AG04450 (cell line): Measurements from ENCODE around the gene CNPY2. TPM values are rescaled to one million over a fixed set of nuclear protein-coding genes. Genes with fewer than 3 reads are reported as not detected.

Experiments used
- CTCF ChIA-PET: fragments of 300-600, 350-600 bp; formaldehyde crosslinking; extraction: SDS; loops from one replicate; lab custom pipeline; 2022; ENCODE audit warnings: antibody characterized with exemption, inconsistent platforms; lab: Charles Lee
- POLR2A ChIA-PET: fragments of 350-600 bp; formaldehyde crosslinking; extraction: SDS; loops from one replicate; lab custom pipeline; 2021; ENCODE audit warnings: antibody characterized with exemption, inconsistent platforms; lab: Yijun Ruan, JAX
- DNase-seq: peaks from one replicate; pipeline ENCODE4 v3.0.0-alpha.2; 2011; ENCODE audit warnings: low read depth, low spot score
- H3K27ac ChIP-seq: one replicate; pipeline ENCODE4 v1.5.1; 2012; ENCODE audit warnings: low read depth, low read length, control low read depth
- H3K27me3 ChIP-seq: one replicate; pipeline ENCODE4 v1.6.0; 2012; ENCODE audit warnings: low read length; ENCODE audit not compliant: control insufficient read depth, insufficient read depth
- H3K4me3 ChIP-seq: 2 replicates; pipeline ENCODE4 v1.5.1; 2011; ENCODE audit warnings: mild to moderate bottlenecking, low read depth, low read length, control low read depth
- H3K9me3 ChIP-seq: 2 replicates; pipeline ENCODE4 v1.5.1; 2012; ENCODE audit warnings: low read length; ENCODE audit not compliant: control insufficient read depth, insufficient read depth
- polyA plus RNA-seq: library from polyadenylated mRNA; depleted of rRNA; stranded (reverse); fragments of >200 nt; gene quantifications from 2 replicates; pipeline ENCODE4 v1.2.3, GENCODE V29; 2011
- TF ChIP-seq, protein P1 (sequence below): IDR thresholded peaks from 2 replicates; pipeline ENCODE4 v1.5.1; 2011; ENCODE audit warnings: low read depth, low read length, control low read depth, inconsistent platforms

The CNPY2 gene
- polyA plus RNA-seq, 1 experiment = 186 TPM

DNA sequence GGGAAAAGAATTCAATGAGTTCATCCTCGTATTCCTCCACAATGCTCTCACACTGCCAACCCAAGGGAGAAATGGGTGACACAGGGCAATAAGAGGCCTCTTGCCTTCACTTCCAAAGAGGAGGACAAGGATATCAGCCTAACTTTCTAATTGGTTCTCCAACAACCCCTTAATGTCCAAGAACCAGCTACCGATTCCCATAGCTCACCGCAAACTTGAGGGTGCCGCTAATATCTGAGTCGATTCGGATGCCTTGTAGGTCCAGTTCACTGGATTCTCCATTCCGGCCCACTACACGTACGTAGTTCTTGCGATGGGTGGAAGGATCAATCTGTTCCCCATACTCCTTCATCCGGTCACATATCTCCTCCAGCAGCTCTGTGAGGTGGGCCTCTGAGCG is 4.8 kb downstream of the CNPY2 start:
- H3K27me3 ChIP-seq = no peaks in the 10 kb centered on the region
- ChIA-PET POLR2A (interaction anchor here (0.6 to 1.7 kb wide), 2 partner anchors 10 to 22 kb away, joined by 3 to 4 read pairs; no protein-coding TSS in a partner anchor), CTCF (interaction anchor here (0.5 to 2.3 kb wide), 3 partner anchors 21 to 153 kb away, joined by 3 to 6 read pairs (median 3); partner anchors contain the start of gene SMARCC2)
- H3K4me3 ChIP-seq = no peak overlapping the region
- H3K9me3 ChIP-seq = no peaks in the 10 kb centered on the region; the same call in 1 of the 2 replicates
- DNase-seq = no peak
- TF ChIP-seq, protein P1, sequence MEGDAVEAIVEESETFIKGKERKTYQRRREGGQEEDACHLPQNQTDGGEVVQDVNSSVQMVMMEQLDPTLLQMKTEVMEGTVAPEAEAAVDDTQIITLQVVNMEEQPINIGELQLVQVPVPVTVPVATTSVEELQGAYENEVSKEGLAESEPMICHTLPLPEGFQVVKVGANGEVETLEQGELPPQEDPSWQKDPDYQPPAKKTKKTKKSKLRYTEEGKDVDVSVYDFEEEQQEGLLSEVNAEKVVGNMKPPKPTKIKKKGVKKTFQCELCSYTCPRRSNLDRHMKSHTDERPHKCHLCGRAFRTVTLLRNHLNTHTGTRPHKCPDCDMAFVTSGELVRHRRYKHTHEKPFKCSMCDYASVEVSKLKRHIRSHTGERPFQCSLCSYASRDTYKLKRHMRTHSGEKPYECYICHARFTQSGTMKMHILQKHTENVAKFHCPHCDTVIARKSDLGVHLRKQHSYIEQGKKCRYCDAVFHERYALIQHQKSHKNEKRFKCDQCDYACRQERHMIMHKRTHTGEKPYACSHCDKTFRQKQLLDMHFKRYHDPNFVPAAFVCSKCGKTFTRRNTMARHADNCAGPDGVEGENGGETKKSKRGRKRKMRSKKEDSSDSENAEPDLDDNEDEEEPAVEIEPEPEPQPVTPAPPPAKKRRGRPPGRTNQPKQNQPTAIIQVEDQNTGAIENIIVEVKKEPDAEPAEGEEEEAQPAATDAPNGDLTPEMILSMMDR = no peak
- no peak overlapping the region for H3K27ac ChIP-seq

DNA sequence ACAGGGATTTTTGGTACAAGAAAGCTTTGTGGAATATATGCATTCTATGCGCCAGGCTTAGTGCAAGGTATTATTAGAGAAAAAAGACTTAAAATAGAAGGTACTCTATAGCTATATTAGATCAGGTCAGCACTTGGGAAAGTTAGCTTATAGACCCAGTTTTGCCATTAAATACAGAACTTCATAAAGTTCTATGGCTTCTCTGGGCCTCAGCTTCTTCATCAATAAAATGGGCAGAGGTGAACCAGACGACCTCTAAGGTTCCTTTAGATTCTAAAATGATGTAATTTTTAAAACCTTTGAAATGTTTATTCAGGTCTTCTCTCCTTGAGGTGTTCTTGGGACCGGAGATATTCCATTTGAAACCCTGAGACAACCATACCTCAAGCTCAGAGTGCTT is 7.1 kb downstream of the CNPY2 start:
- CTCF ChIA-PET = interaction anchor here (1.2 to 1.3 kb wide), 3 partner anchors 9 to 155 kb away, joined by 3 to 5 read pairs (median 3); partner anchors contain the start of gene CS
- TF ChIP-seq, protein P1 = no peak
- Histone ChIP-seq H3K4me3 (no peak overlapping the region), H3K27me3 (no peaks in the 10 kb centered on the region), H3K27ac (no peak overlapping the region), H3K9me3 (no peaks in the 10 kb centered on the region)
- no peak for DNase-seq
- POLR2A ChIA-PET = interaction anchor here (0.6 kb wide), 1 partner anchor 7 kb away, joined by 4 read pairs; no protein-coding TSS in a partner anchor

DNA sequence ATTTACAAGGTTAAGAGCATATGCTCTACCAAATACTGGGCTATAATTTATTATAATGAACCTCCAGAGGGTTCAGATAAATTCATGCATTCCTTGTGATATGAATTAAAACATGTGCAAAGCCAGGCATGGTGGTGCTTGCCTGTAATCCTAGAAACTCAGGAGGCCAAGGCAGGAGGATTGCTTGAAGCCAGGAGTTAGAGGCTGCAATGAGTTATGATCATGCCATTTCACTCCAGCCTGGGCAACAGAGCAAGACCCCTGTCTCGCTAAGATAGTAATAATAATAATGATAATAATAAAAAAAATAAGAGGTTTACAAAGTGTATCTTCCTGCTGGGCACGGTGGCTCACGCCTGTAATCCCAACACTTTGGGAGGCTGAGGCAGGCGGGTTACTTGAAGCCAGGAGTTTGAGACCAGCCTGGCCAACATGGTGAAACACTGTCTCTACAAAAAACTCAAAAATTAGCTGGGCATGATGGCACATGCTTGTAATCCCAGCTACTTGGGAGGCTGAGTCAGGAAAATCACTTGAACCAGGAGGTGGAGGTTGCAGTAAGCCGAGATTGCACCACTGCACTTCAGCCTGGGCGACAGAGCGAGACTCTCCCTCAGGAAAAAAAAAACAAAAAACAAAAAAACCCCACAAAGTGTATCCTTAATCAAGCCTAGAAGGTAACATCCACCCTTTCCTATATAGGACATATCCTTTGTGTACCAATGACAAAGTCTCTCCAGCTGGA is 8.4 kb downstream of the CNPY2 start:
- TF ChIP-seq, protein P1 = no peak
- no peaks in the 10 kb centered on the region for H3K9me3 ChIP-seq
- H3K27me3 ChIP-seq = no peaks in the 10 kb centered on the region
- POLR2A ChIA-PET = no interaction called here
- CTCF ChIA-PET = no interaction called here
- no peak overlapping the region for H3K4me3 ChIP-seq
- no peak for DNase-seq
- H3K27ac ChIP-seq = no peak overlapping the region

DNA sequence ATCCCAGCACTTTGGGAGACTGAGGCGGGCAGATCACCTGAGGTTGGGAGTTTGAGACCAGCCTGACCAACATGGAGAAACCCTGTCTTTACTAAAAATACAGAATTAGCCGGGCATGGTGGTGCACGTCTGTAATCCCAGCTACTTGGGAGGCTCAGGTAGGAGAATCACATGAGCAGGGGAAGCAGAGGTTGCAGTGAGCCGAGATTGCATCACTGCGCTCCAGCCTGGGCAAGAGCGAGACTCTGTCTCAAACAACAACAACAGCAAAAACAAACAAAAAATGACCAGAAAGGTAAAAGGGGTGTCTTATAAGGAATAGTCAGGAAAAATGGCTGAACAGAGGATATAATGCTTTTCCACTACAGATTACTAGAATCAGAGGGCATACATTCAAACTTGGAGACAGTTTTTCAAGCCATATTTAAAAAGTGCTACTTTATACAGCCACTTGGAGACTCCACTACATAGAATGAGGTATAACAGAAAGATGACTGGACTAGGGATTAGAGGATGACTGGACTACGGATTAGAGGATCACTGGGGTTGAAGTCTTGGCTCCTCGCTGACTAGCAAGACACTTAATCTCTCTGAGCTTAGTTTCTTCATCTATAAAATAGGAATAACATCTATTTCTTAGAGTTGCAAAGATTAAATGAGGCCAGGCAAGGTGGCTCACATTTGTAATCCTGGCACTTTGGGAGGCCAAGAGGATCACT is 10.8 kb downstream of the CNPY2 start:
- POLR2A ChIA-PET = no interaction called here
- Histone ChIP-seq H3K4me3 (no peak overlapping the region), H3K9me3 (no peaks in the 10 kb centered on the region), H3K27me3 (no peaks in the 10 kb centered on the region), H3K27ac (no peak overlapping the region)
- DNase-seq = no peak
- TF ChIP-seq, protein P1 = no peak
- CTCF ChIA-PET = no interaction called here

DNA sequence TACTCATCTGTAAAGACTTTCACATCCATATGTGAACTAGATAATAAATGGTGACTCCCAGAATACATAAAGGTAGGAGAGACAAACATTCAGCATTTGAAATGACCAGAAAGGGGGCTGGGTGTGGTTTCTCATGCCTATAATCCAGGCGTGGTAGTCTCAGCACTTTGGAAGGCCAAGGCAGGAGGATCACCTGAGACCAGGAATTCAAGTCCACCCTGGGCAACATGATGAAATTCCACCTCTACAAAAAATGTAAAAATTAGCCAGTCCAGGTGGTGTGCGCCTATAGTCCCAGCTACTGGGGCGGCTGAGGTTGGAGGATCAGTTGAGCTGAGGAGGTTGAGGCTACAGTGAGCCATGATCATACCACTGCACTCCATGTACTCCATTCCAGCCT is 11.5 kb downstream of the CNPY2 start:
- ChIA-PET POLR2A (no interaction called here), CTCF (no interaction called here)
- Histone ChIP-seq H3K9me3 (no peaks in the 10 kb centered on the region), H3K27me3 (no peaks in the 10 kb centered on the region), H3K4me3 (no peak overlapping the region), H3K27ac (no peak overlapping the region)
- TF ChIP-seq, protein P1 = no peak
- no peak for DNase-seq
